Pons (tissue), 1 donor: ENCODE results near the gene SORD.

Source experiments
- DNase-seq: peaks from one replicate; pipeline ENCODE4 v3.0.0-alpha.2; 2016; ENCODE audit warnings: low spot score

The SORD gene

DNA sequence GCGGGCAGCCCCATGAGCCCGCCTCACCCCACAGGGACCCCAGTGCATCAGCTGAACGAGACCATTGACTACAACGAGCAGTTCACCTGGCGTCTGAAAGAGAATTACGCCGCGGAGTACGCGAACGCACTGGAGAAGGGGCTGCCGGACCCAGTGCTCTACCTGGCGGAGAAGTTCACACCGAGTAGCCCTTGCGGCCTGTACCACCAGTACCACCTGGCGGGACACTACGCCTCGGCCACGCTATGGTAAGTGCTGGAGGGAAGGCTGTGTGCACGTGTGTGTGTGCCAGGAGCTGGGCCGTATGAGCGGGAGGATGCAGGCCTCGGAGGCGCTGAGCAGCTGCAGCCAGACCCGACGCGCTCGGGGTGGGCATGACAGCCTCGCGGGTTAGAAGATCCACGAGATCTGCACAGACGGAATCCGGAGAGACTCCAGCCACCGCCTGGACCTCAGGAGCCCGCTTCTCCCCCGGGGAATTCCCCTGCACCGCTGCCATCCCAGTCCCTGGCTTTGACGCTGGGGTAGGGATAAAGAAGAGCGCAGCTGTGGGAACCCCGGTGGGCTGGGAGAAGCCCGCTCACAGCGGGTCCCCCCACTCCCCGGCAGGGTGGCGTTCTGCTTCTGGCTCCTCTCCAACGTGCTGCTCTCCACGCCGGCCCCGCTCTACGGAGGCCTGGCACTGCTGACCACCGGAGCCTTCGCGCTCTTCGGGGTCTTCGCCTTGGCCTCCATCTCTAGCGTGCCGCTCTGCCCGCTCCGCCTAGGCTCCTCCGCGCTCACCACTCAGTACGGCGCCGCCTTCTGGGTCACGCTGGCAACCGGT lies 93.7 kb downstream of the SORD start:
- DNase-seq: no peak

- DNase-seq: no peak
Observed at GRCh38 chr15:45117308-45118130, 94.5 kb downstream of the SORD start.

DNA sequence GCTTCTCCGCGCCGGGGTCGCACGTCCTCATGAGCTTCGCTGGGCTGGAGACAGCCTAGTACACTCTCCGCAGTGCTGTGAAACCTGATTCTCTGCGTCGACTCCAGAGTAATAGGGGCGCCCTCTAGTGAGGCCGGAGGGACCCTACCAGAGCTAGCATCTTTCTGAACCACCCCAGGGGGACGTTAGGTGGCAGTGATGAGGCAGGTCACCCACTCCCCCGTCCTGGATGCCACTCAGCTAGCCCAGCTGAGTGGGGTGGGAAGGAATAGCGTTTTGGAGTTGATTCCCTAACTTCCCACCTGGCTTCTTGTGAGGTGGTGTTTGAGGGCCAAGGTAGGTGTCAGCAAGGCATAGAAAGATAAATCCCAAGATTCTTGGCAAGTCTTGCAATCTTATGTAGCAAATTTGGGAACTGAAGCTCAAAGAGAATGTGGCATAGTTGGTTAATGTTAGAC lies 95.2 kb downstream of the SORD start:
- peak; percentile 93 for DNase-seq

GRCh38 chr15:45118996-45119395 lies 96.0 kb downstream of the SORD start:
- DNase-seq: no peak

- no peak for DNase-seq
Observed at GRCh38 chr15:45120081-45120972, 97.3 kb downstream of the SORD start.

GRCh38 chr15:45121020-45121419 lies 98.0 kb downstream of the SORD start:
- DNase-seq: no peak

- no peak for DNase-seq
Observed at GRCh38 chr15:45121706-45122417, 98.9 kb downstream of the SORD start.

DNA sequence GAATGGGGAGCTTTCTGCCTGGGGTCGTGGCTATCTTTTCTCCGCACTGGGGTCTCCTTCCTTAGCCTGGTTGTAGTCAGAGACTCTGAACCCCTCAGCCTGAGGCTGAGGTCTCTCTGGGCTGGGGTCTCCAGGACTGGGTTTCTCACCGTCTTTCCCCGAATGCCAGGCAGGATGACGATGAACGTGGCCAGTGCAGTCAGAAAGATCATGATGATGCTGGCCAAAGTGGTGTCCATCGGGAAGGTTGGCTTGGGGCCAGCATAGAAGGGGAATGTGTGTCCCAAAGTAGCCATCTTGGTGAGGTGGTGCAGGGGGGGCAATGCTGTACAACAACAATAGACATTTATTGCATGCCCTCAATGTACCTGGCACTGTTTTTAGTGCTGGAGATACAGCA lies 99.7 kb downstream of the SORD start:
- no peak for DNase-seq

DNA sequence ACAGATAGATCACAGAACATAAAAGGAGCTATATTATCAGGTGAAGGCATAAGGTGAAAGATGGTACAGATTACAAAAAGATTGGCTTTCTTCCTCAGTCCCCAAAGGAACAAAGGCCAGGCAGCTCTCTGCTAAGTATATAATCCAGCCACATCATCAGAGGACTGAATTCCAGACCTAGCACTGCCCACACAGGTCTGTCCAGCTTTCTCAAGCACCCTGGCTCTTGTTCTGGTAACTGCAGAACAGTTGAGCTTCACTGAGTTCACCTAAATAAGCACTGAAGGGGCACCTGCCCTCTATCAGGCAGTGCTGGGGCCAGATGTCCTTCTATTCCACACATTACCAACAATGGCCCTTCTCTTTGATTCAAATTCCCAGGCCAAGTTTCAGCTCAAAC lies 100.4 kb downstream of the SORD start:
- no peak for DNase-seq

DNA sequence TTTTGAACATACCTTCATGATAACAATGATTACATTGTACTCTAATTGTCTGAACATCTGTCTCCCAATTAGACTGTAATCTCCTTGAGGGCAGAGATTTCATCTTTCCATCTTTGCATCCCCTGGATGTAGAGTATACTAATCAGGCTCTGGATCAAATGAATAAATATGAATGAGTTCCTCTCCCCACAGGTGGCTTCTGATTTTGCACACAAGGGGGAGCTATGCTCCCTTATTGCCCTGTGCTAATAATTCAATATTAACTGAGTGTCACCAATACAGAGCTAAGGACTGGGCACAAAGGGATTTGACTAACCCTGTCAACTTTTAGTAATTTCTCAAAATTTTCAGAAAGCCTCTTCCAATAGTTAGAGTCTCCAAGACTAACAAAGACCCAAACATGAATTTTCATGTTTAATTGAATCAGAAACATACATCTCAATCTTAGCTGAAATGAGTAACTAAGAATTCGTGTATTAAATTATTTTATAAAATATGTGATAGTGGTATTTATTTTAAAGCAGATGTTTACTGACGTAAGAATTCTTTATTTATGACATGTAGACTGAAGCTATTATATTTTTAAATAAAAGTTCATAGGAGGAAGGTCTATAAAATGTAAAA lies 103.7 kb downstream of the SORD start:
- no peak for DNase-seq
